ENCODE measurements around the gene PIP4K2C. TPM values are rescaled to one million over a fixed set of nuclear protein-coding genes. Genes with fewer than 3 reads are reported as not detected.

Gene PIP4K2C
- 26.4 TPM for polyA plus RNA-seq (2013, experiment 1 of 4)
- polyA plus RNA-seq (2013, experiment 2 of 4): 27.3 TPM
- 17.6 TPM for polyA plus RNA-seq (2013, experiment 3 of 4)
- polyA plus RNA-seq (2013, experiment 4 of 4): 19.5 TPM

- Histone ChIP-seq H3K27ac (ENCODE audit: insufficient read depth, low read depth, low read length, poor library complexity, severe bottlenecking) (no peak within 1 kb of the TSS), H3K36me3 (ENCODE audit: control insufficient read depth, insufficient read depth, low read length) (peaks cover 3% of the 10 kb centered on the region), H3K4me1 (ENCODE audit: control insufficient read depth, insufficient read depth, low read length) (no peaks in the 10 kb centered on the region), H3K9me3 (ENCODE audit: control insufficient read depth, low read length) (no peaks in the 10 kb centered on the region), H3K4me3 (ENCODE audit: insufficient read depth, low read depth, low read length) (peak within 1 kb of the TSS; percentile 89), H3K27me3 (ENCODE audit: control insufficient read depth, insufficient read depth, low read length, poor library complexity, severe bottlenecking) (peaks cover 6% of the 10 kb centered on the region)
- 1% methylated on average over 69 of the region's 69 CpGs for WGBS, 2 experiments
Observed at GRCh38 chr12:57590864-57591781, at the start of gene PIP4K2C. TSS of gene PIP4K2C (plus strand) at chr12:57591192. CDS start at chr12:57591290, 98 bp downstream.

- Histone ChIP-seq H3K4me1 (ENCODE audit: control insufficient read depth, insufficient read depth, low read length) (peaks cover 5% of the 10 kb centered on the region), H3K27me3 (ENCODE audit: control insufficient read depth, insufficient read depth, low read length, poor library complexity, severe bottlenecking) (no peaks in the 10 kb centered on the region), H3K36me3 (ENCODE audit: control insufficient read depth, insufficient read depth, low read length) (peaks cover 10% of the 10 kb centered on the region), H3K4me3 (ENCODE audit: insufficient read depth, low read depth, low read length) (no peak overlapping the region), H3K27ac (ENCODE audit: insufficient read depth, low read depth, low read length, poor library complexity, severe bottlenecking) (no peak overlapping the region), H3K9me3 (ENCODE audit: control insufficient read depth, low read length) (no peaks in the 10 kb centered on the region)
- WGBS, 2 experiments: 81 to 100% methylated on average over 2 of the region's 2 CpGs
Observed at GRCh38 chr12:57541717-57542116, 49.3 kb upstream of the PIP4K2C start.

- H3K36me3 ChIP-seq (ENCODE audit: control insufficient read depth, insufficient read depth, low read length): peaks cover 10% of the 10 kb centered on the region
- 95 to 96% methylated on average over 2 of the region's 2 CpGs for WGBS, 2 experiments
Observed at GRCh38 chr12:57543581-57543980, 47.4 kb upstream of the PIP4K2C start.

GRCh38 chr12:57545809-57546437 is 45.1 kb upstream of the PIP4K2C start:
- H3K9me3 ChIP-seq (ENCODE audit: control insufficient read depth, low read length): no peaks in the 10 kb centered on the region
- H3K36me3 ChIP-seq (ENCODE audit: control insufficient read depth, insufficient read depth, low read length): peaks cover 5% of the 10 kb centered on the region
- peaks cover 7% of the 10 kb centered on the region for H3K4me1 ChIP-seq (ENCODE audit: control insufficient read depth, insufficient read depth, low read length)
- peak overlapping the region; percentile 71 for H3K4me3 ChIP-seq (ENCODE audit: insufficient read depth, low read depth, low read length)
- no peak overlapping the region for H3K27ac ChIP-seq (ENCODE audit: insufficient read depth, low read depth, low read length, poor library complexity, severe bottlenecking)
- peaks cover 33% of the 10 kb centered on the region for H3K27me3 ChIP-seq (ENCODE audit: control insufficient read depth, insufficient read depth, low read length, poor library complexity, severe bottlenecking)
- 67 to 70% methylated on average over 15 of the region's 15 CpGs for WGBS, 2 experiments

More at GRCh38 chr12:57543581-57543980, 47.4 kb upstream of the PIP4K2C start:
- H3K27me3 ChIP-seq (ENCODE audit: control insufficient read depth, insufficient read depth, low read length, poor library complexity, severe bottlenecking): peaks cover 11% of the 10 kb centered on the region
- H3K4me3 ChIP-seq (ENCODE audit: insufficient read depth, low read depth, low read length): no peak overlapping the region
- peaks cover 5% of the 10 kb centered on the region for H3K4me1 ChIP-seq (ENCODE audit: control insufficient read depth, insufficient read depth, low read length)
- no peak overlapping the region for H3K27ac ChIP-seq (ENCODE audit: insufficient read depth, low read depth, low read length, poor library complexity, severe bottlenecking)
- H3K9me3 ChIP-seq (ENCODE audit: control insufficient read depth, low read length): no peaks in the 10 kb centered on the region

- H3K4me1 ChIP-seq (ENCODE audit: control insufficient read depth, insufficient read depth, low read length): peaks cover 13% of the 10 kb centered on the region
- no peak within 1 kb of the TSS for H3K27ac ChIP-seq (ENCODE audit: insufficient read depth, low read depth, low read length, poor library complexity, severe bottlenecking)
- H3K9me3 ChIP-seq (ENCODE audit: control insufficient read depth, low read length): no peaks in the 10 kb centered on the region
- H3K4me3 ChIP-seq (ENCODE audit: insufficient read depth, low read depth, low read length): peak within 1 kb of the TSS; percentile 71
- peaks cover 2% of the 10 kb centered on the region for H3K36me3 ChIP-seq (ENCODE audit: control insufficient read depth, insufficient read depth, low read length)
- 1% methylated on average over 56 of the region's 56 CpGs for whole genome bisulfite sequencing, 2 experiments
- peaks cover 33% of the 10 kb centered on the region for H3K27me3 ChIP-seq (ENCODE audit: control insufficient read depth, insufficient read depth, low read length, poor library complexity, severe bottlenecking)
Observed at GRCh38 chr12:57546438-57547287, 44.3 kb upstream of the PIP4K2C start, which contains the start of gene DCTN2. TSS of gene DCTN2 (minus strand) at chr12:57547192. CDS start at chr12:57547063, 129 bp downstream.

GRCh38 chr12:57547288-57548012 is 43.5 kb upstream of the PIP4K2C start:
- Histone ChIP-seq H3K4me3 (ENCODE audit: insufficient read depth, low read depth, low read length) (peak overlapping the region; percentile 71), H3K36me3 (ENCODE audit: control insufficient read depth, insufficient read depth, low read length) (no peaks in the 10 kb centered on the region), H3K4me1 (ENCODE audit: control insufficient read depth, insufficient read depth, low read length) (peaks cover 21% of the 10 kb centered on the region), H3K9me3 (ENCODE audit: control insufficient read depth, low read length) (no peaks in the 10 kb centered on the region), H3K27me3 (ENCODE audit: control insufficient read depth, insufficient read depth, low read length, poor library complexity, severe bottlenecking) (peaks cover 33% of the 10 kb centered on the region), H3K27ac (ENCODE audit: insufficient read depth, low read depth, low read length, poor library complexity, severe bottlenecking) (no peak overlapping the region)
- 22 to 23% methylated on average over 5 to 7 of the region's 9 CpGs for WGBS, 2 experiments

- WGBS, 2 experiments: 80 to 100% methylated on average over 1 to 2 of the region's 2 CpGs
- Histone ChIP-seq H3K9me3 (ENCODE audit: control insufficient read depth, low read length) (no peaks in the 10 kb centered on the region), H3K4me1 (ENCODE audit: control insufficient read depth, insufficient read depth, low read length) (peaks cover 23% of the 10 kb centered on the region), H3K27me3 (ENCODE audit: control insufficient read depth, insufficient read depth, low read length, poor library complexity, severe bottlenecking) (peaks cover 33% of the 10 kb centered on the region), H3K27ac (ENCODE audit: insufficient read depth, low read depth, low read length, poor library complexity, severe bottlenecking) (no peak overlapping the region), H3K36me3 (ENCODE audit: control insufficient read depth, insufficient read depth, low read length) (no peaks in the 10 kb centered on the region), H3K4me3 (ENCODE audit: insufficient read depth, low read depth, low read length) (no peak overlapping the region)
Observed at GRCh38 chr12:57548013-57548315, 43.0 kb upstream of the PIP4K2C start.

GRCh38 chr12:57548488-57548887 is 42.5 kb upstream of the PIP4K2C start:
- no peak overlapping the region for H3K27ac ChIP-seq (ENCODE audit: insufficient read depth, low read depth, low read length, poor library complexity, severe bottlenecking)
- no peak overlapping the region for H3K4me3 ChIP-seq (ENCODE audit: insufficient read depth, low read depth, low read length)
- peaks cover 28% of the 10 kb centered on the region for H3K4me1 ChIP-seq (ENCODE audit: control insufficient read depth, insufficient read depth, low read length)
- H3K36me3 ChIP-seq (ENCODE audit: control insufficient read depth, insufficient read depth, low read length): no peaks in the 10 kb centered on the region
- no peaks in the 10 kb centered on the region for H3K9me3 ChIP-seq (ENCODE audit: control insufficient read depth, low read length)
- WGBS, 2 experiments: 72 to 88% methylated on average over 2 of the region's 2 CpGs
- H3K27me3 ChIP-seq (ENCODE audit: control insufficient read depth, insufficient read depth, low read length, poor library complexity, severe bottlenecking): peaks cover 33% of the 10 kb centered on the region

GRCh38 chr12:57549203-57549908 is 41.6 kb upstream of the PIP4K2C start:
- 31 to 34% methylated on average over 13 of the region's 13 CpGs for WGBS, 2 experiments
- Histone ChIP-seq H3K4me3 (ENCODE audit: insufficient read depth, low read depth, low read length) (peak overlapping the region; percentile 66), H3K9me3 (ENCODE audit: control insufficient read depth, low read length) (no peaks in the 10 kb centered on the region), H3K36me3 (ENCODE audit: control insufficient read depth, insufficient read depth, low read length) (no peaks in the 10 kb centered on the region), H3K27ac (ENCODE audit: insufficient read depth, low read depth, low read length, poor library complexity, severe bottlenecking) (no peak overlapping the region), H3K27me3 (ENCODE audit: control insufficient read depth, insufficient read depth, low read length, poor library complexity, severe bottlenecking) (peaks cover 33% of the 10 kb centered on the region), H3K4me1 (ENCODE audit: control insufficient read depth, insufficient read depth, low read length) (peaks cover 32% of the 10 kb centered on the region)
